ENCODE results near the gene TMEM151B.

Gene TMEM151B

DNA sequence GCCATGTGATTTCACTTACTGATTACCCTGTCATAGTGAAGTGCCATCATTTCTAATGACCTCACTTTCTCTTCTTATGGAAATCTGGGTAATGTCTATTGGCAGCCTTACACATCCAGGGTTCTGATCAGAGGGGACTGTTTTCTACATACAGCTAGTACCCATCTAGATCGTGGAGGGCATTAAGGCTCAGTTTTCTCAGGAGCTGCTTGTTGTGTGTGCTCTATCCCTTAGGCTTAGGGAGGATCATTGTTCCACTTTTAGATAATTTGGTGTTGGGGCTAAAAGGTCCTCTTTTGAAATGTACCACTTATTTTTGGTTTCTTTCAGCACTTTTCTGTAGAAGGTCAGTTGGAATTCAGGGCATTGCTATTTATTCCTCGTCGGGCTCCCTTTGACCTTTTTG lies 19.5 kb upstream of the TMEM151B start:
- no peak for DNase-seq (ENCODE audit: low spot score)

DNA sequence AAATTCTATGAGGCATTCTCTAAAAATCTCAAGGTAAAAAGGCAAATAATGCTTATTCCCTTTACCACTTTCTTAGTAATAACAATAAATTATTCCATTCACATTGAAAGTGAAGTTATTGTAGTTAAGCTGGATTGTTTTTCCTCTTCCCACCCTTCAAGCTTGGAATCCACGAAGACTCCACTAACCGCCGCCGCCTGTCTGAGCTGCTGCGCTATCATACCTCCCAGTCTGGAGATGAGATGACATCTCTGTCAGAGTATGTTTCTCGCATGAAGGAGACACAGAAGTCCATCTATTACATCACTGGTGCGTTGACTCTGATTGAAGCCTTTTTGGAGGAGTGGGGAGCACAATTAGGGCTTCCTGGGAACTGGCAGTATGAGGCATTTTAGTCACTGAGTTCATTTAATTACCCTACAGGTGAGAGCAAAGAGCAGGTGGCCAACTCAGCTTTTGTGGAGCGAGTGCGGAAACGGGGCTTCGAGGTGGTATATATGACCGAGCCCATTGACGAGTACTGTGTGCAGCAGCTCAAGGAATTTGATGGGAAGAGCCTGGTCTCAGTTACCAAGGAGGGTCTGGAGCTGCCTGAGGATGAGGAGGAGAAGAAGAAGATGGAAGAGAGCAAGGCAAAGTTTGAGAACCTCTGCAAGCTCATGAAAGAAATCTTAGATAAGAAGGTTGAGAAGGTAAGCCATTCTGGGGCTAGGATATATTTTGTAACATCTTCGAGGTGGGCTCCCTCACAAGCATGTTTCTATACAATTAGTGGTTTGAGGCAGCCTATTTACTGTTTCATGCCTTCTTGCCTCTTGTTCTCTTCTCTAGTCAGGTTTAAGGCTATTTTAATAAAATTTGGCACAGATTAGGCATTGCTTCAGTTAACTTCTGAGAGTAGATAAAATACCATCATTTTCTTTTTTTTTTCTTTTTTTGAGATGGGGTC lies 18.4 kb upstream of the TMEM151B start:
- DNase-seq (ENCODE audit: low spot score), result no peak

DNA sequence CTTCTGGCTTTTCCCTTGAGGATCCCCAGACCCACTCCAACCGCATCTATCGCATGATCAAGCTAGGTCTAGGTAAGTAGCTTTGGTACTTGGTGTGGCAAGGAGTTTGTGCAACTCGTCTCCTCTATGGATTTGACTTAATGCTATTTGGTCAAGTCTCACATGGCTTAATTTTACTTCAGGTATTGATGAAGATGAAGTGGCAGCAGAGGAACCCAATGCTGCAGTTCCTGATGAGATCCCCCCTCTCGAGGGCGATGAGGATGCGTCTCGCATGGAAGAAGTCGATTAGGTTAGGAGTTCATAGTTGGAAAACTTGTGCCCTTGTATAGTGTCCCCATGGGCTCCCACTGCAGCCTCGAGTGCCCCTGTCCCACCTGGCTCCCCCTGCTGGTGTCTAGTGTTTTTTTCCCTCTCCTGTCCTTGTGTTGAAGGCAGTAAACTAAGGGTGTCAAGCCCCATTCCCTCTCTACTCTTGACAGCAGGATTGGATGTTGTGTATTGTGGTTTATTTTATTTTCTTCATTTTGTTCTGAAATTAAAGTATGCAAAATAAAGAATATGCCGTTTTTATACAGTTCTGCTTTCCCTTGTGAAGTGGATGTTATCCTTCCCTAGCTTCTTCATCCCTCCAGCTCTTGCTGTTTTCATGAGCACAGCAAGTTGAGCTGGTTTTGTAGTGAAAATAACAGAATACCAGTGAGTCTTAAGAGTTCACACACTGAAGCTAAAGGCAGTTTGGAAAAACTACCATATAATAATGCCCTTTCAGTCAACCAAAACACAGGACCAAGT lies 16.7 kb upstream of the TMEM151B start:
- DNase-seq (ENCODE audit: low spot score), result no peak

DNA sequence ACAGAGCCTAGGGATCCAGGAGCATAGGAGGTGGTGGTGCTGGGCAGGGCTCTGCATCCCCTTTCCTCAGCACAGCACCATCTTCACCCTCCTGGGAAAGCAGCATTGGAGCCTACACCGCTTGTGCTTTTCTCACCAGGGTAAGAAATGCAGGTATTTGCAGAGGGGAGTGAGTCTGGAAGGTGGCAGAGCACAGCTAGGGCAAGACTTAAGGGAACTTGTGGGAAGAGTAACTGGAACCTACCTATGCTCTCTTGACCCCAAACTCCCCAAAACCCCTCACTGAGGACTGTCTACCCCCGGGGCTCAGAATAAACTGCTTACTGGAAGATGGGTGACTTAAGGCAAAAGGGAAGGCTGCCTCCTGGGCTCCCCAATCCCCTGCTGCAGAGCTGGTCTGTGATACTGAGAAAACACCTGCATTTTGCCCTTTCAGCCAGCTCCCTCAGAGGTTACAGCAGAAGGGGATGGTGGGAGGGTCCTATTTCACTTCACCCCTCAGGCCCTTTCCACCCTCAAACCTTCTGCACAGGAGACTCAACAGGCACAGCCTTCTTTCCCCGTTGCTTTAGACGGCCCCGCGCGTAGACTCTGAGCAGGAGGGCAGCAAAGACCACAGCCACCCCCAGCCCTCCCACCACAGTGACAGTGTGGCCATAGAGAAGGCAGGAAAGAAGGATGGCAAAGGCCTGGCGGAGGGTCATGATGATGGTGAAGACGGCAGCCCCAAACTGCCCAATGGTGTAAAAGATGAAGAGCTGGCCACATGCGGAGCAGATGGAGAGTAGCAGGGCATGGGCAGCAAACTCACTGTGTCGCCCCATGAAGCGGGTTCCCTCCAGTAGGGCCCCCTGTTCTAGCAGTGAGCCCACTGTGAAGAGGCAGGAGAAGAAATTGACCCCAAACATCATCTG lies 15.8 kb upstream of the TMEM151B start:
- no peak for DNase-seq (ENCODE audit: low spot score)

DNA sequence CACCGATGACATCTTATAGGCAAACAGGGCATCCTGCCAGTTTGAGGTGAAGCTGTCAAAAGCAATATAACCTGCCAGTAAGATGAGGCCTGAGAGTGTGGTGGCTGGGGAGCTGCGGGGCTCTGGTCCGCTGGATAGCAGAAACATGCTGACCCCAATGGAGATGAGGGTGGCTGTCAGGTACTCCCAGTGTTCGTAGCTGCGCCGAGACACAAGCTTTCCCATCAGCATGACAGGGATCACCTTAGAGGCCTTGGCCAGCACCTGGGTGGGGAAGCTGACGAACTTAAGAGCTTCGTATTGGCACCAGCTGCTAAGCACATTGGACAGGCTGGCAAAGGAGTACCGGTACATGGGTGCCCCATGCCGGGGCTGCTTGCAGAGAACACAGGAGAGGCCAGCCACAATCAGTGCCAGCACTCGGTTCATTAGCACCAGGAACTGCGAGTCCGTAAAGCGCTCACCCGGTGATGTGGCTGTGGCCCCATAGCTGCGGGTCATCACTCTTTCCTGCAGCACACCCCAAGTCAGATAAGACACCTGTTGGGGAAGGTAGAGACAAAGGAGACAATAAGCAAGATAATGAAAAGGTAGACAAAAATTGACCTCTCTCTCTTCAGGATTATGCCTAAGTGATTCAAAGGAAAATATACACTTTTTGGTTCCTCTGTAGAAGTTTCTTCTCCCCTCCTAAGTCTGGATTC lies 15.0 kb upstream of the TMEM151B start:
- DNase-seq (ENCODE audit: low spot score), result no peak

DNA sequence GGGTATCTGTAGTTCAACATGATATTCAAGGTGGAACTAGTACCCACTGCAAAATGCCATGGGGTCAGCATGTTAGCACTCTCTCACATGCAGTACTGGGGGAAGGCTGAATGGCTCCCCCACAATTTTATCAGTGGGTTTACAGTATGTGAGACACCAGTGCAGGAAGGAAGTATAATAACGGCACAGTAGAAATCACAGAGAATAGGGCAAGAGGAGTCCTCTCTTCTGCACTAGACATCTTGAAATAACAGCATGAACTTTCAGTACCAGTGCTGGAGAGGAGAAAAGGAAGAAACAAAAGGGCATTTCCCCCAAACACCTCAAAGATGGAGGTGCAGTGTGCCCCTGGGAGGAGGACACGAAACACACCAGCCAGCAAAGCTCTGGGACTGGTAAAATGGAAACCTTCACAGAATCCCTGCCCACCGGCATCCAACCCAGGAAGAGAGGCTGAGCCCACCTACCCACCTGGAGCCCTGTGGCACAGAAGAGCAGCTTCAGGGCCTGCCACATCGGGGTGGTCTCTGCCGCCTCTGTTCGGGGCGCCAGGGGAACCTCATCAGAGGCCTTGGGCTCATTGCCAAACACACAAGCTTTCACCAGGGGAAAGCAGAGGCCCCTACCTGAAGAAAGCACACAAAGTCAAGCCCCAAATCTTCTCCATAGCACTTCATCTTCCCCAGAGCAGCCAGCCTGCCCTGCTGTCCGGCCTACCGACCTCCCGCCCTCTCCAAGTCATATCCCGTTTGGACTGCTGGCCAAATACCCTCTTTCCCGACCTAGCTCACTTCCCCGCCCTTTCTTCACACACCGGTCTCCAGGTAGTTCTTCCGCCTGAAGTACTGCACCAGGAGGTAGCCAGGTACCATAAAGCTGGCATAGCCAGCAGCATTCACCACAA lies 14.1 kb upstream of the TMEM151B start:
- DNase-seq (ENCODE audit: low spot score), result no peak

DNA sequence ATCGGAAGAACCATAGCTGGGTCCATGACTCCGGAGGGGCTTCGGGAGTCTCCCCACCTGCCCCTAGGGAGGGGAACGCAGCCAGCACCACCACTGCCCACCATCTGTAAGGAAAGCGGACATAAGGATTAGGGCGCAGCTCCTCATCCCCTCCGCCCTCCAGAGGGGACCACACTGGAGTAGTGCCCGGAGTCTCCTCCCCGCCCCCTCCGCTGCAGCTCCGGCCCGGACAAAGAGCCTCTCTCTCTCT lies 13.6 kb upstream of the TMEM151B start:
- DNase-seq (ENCODE audit: low spot score), result no peak

DNA sequence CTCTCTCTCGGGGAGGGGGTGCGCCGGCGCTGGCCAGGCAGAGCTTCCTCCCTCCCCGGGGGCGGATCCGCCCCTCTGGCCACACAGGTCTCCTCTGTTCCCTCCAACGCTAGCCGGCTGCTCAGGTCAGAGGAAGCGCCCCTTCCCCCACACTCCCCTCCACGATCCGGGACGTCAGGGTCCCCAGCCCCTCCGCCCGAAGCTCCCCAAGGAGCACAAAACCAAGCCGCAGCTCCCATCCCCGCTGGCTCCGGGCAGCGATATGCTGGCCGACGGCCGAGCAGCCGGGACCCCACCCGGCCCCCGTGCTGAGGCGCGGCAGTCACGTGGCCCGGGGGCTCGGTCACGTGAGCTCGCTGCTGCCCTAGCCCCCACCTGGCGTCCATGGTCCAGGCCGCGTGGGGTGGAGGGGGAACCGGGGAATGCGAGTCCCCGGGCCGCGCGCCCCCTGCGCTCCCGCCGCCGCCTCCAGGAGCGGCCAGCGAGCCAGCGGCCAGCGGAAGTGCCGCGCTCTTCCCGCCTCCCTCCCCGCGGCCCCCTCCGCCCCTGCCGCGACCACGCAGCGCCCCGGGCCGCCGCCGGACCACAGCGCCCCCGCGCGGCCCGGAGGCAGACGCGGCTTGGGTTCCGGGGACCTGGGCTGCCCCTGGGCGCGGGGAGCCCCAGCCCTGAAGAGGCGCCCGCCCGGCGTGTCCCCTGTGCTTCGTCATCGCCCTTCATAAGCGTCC lies 13.1 kb upstream of the TMEM151B start, which contains the start of gene SLC35B2:
SLC35B2 (minus strand) TSS at position 504 of the 728 bp plus-strand sequence; CDS start at position 386, 118 bp downstream.
- peak; percentile 90 for DNase-seq (ENCODE audit: low spot score)

DNA sequence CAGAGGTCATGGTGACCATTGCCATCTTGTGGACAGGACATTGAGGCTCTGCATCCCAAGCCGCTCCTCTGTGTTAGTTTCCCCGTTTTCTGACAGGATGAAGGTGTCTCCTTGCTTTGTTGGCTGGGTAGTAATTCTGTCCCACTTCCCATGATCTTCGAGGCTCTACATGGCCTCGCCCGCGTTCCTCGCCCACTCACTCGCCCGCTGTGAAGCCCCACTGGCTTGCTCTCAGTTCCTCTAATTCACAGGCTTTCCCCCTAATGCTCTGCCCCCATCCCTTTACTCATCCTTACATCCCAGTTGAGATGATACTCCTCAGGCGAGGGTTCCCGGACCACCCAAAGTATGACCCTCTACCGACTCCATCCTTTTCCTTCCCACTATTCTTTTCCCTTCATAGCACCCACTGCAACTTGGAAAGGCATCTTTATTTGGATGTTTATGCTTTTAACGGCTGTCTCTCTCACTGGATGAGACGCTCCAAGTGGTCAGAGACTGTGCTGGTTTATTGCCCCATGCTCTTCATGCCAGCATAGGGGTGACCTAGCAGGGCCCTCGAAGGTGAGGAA lies 12.4 kb upstream of the TMEM151B start:
- DNase-seq (ENCODE audit: low spot score), result no peak

DNA sequence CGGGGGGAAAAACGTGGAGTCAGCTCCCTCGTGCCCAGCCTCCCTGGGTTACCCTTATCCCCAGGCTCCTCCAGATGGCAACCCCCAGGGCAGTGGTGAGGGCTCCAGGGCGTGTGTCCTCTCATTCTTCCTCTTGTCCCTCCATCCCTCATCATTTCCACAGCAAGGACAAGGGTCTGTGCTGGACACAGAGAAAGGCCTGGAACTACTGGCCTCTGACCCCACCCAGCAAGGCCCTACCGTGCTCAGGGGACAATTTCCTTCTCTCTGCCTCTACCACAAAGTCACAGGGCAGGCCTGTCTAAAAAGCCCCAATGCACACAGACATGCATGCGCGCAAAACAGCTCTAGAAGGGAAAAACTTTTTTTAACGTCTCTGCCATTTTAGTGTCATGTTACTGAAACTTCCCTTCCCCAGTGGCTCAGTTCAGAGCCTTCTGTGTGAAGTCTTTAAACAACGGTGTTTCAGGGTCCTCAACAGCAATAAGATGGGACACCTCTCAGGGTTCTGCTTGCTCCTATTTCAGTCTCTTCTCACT lies 11.9 kb upstream of the TMEM151B start:
- DNase-seq (ENCODE audit: low spot score), result no peak

DNA sequence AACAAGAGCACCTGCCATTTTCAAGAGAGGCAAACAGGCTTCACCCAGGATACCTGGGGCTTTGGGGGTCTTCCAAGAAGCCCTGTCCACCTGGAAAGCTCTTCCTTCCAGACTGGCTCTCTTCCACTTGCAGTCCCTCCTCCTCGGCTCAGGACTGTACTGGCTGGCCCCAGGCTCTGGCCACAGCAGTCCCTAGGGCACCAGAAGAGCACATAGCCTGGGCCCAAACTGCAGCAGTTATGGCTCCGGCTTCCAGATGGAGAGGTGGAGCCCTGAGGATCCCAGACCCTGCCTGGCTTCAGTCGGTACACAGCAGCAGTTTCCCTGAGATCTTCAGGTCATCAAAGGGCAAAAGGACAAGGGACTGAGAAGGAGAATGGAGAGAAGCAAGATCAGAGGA lies 11.3 kb upstream of the TMEM151B start:
- DNase-seq (ENCODE audit: low spot score), result no peak

DNA sequence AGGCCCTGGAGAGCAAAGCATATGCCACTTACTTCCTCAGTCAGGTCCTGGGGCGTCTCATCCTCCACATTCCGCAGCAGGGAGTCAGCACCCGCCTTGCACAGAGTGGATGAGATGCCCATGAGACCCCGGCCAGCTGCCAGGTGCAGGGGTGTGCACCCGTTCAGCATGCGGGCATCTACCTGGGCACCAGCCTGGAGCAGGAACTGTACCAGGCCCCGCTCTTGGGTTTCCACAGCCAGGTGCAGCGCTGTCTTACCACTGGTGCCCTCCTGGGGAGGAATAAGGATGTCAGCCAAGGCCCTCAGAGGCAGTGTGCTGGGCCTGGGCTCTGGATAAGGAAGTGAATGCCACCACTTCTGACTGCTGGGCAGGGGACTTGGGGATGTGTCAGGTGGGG lies 10.2 kb upstream of the TMEM151B start:
- DNase-seq (ENCODE audit: low spot score), result no peak

DNA sequence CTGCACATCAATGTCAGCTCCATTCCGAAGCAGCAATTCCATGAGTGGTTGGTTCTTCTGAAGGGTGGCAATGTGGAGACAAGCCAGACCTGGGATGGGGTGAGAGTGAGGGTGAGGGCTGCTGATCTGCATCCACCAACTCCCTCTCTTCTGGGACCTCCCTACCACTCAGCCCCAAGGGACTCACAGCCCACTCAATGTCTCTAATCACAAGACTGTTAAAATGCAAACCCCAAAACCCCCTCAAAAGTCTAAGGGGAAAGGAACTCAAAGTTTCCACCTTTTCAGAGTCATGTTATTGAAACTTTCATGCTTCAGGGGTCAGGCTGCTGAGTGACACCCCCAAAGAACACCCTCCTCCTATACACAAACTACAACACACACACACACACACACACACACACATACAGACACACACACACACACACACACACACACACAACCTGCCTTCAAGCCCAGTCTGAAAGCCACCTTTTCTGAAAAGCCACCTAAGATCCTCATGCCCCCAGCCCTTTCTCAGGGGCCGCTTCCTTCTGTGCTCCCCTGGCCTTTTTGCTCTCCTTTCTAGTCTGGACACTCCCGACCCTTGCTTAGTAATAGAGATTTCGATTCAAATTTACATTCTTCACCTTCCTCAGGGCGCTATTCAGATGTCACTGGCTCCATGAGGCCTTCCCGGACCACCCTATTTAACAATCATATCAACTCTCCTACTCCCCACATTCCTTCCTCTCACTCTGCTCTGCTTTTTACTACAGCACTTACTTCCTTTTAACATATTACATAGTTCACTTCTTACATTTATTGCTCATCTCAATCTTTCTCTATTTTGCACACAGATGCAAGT lies 9.6 kb upstream of the TMEM151B start:
- DNase-seq (ENCODE audit: low spot score), result no peak

DNA sequence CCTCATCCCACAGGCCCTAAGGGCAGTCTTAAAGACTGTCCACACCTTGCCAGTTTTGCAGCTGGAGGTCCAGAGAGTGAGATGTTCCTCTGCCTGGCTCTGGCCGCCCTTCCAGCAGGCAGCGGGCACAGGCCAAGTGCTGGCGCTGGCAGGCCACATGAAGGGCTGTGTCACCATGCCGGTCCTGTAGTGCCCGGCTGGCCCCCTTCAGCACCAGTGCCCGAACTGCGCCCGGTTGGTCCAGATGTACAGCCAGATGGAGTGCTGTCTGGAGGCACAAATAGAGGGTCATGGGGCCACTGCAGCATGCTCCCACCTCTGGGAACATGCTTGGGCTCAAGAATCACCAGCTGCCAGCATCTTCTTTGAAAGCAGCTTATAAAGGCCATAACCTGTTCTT lies 8.7 kb upstream of the TMEM151B start:
- DNase-seq (ENCODE audit: low spot score), result no peak

DNA sequence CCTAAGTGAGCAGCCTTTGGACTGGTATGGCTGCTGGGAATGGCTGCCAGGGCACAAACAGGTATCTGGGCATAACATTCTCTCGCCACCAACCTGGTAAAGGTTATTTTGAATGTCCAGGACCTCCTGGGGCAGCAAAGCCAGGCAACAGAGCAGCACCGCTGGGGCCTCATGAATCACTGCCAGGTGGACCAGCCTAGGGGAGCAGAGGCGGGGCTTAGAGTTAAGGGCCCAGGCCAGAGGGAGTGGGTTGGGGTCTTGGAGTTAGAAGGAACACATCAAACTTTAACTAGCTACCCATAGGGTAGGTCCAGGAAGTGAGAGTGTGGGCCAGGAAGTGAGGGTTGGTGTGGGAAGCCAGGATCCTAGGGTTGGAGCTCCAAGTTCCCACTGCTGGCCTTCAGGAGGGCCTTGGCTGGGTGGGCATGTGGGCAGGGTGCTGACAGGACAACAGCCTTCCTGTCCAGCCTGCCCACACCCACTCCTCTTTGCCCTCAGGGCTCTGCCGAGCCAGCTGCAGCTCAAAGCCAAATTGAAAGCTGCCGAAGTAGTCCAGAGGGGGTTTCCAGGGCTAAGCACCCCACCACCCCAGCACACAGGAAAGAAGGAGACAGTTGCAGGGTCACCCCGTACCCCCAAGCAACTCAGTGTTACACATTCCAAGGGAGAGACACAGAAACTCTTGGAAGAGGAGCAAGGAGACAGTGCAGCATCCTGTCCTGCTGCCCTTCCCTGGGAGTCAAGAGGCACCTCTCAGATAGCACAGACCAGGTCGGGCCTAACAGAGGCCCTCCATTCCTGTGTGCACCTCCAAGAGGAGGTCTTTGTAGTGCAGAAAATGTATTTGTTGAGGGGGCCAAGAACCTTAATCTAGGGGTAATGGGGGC lies 7.5 kb upstream of the TMEM151B start:
- no peak for DNase-seq (ENCODE audit: low spot score)

DNA sequence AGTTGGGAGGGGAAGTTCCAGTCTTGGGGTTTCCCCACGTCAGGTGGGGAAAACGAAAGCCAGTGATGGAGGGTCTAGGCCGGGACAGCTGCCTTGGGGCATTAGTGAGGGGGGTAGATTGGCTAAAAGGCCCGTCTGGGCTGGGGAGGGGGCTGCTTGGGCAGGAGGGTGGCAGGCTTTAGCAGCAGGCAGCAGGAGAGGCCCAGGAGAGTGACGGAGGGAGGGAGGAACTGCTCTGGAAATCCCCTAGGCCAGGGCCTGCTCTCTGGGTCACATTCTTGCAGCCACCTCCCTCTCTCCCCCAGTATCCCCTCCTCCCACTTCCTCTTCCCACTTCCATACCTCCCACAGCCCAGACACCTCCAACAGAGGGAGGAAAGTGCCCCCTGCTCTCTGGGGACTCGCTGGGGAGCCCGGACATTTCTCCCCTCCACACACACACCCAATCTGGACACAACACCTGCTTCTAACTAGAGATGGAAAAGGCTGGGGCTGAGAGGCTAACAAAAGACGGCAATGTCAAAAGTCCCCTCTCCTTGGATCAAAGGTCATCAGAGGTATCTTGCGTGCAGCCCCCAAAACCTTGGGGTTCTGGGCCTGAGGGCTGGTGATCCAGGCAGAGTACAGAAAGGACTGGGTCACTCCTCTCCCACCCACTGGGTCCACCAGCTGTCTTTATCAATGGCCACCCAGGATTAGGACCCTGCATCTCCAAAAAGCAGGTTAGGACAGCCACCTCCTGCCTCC lies 6.7 kb upstream of the TMEM151B start:
- no peak for DNase-seq (ENCODE audit: low spot score)

Measured in iPS-NIHi11 (cell line).